H9 (cell line): ENCODE measurements around the gene ENC1. TPM values are rescaled to one million over a fixed set of nuclear protein-coding genes. Genes with fewer than 3 reads are reported as not detected.

ENCODE experiments used
- DNase-seq: peaks from one replicate; pipeline ENCODE4 v3.0.0-alpha.2; 2017
- H2AFZ ChIP-seq: one replicate; pipeline ENCODE4 v1.6.1; 2013; ENCODE audit warnings: mild to moderate bottlenecking, low read length, control low read depth, moderate library complexity
- H2AK5ac ChIP-seq: 2 replicates; pipeline ENCODE4 v1.6.1; 2013; ENCODE audit warnings: low read length, control low read depth, mixed read lengths; ENCODE audit not compliant: insufficient read length
- H2BK120ac ChIP-seq: one replicate; pipeline ENCODE4 v1.6.1; 2013; ENCODE audit warnings: low read depth, mild to moderate bottlenecking, low read length, control low read depth, inconsistent platforms; ENCODE audit not compliant: poor library complexity, severe bottlenecking
- H2BK12ac ChIP-seq: 2 replicates; pipeline ENCODE4 v1.6.1; 2013; ENCODE audit warnings: low read length, control low read depth, mixed read lengths, low read depth; ENCODE audit not compliant: insufficient read length
- H2BK15ac ChIP-seq: 2 replicates; pipeline ENCODE4 v1.6.1; 2013; ENCODE audit warnings: low read depth, low read length, control low read depth
- H2BK20ac ChIP-seq: one replicate; pipeline ENCODE4 v1.6.1; 2013; ENCODE audit warnings: low read depth, mild to moderate bottlenecking, low read length, control low read depth, inconsistent platforms; ENCODE audit not compliant: poor library complexity, severe bottlenecking
- H2BK5ac ChIP-seq: 2 replicates; pipeline ENCODE4 v1.6.1; 2013; ENCODE audit warnings: low read length, control low read depth, mixed read lengths; ENCODE audit not compliant: insufficient read length
- H3K14ac ChIP-seq: 2 replicates; pipeline ENCODE4 v1.6.1; 2013; ENCODE audit warnings: low read length, control low read depth; ENCODE audit not compliant: insufficient read depth
- H3K18ac ChIP-seq: 2 replicates; pipeline ENCODE4 v1.6.1; 2013; ENCODE audit warnings: low read depth, mild to moderate bottlenecking, mixed read lengths, low read length, control low read depth; ENCODE audit not compliant: insufficient read length
- H3K23ac ChIP-seq: 2 replicates; pipeline ENCODE4 v1.6.1; 2013; ENCODE audit warnings: low read length, control low read depth, mixed read lengths, low read depth; ENCODE audit not compliant: insufficient read length
- H3K23me2 ChIP-seq: 2 replicates; pipeline ENCODE4 v1.6.1; 2013; ENCODE audit warnings: low read depth, mild to moderate bottlenecking, mixed read lengths, low read length, control low read depth; ENCODE audit not compliant: insufficient read length, poor library complexity, severe bottlenecking
- H3K27ac ChIP-seq: 2 replicates; pipeline ENCODE4 v1.5.1; 2013; ENCODE audit warnings: low read length, control low read depth, mixed read lengths, low read depth; ENCODE audit not compliant: insufficient read length
- H3K27me3 ChIP-seq: 2 replicates; pipeline ENCODE4 v1.6.1; 2013; ENCODE audit warnings: low read length, control low read depth, inconsistent platforms; ENCODE audit not compliant: insufficient read depth
- H3K4ac ChIP-seq: 2 replicates; pipeline ENCODE4 v1.6.1; 2013; ENCODE audit warnings: low read depth, mild to moderate bottlenecking, control low read depth, inconsistent platforms, low read length, moderate library complexity
- H3K4me1 ChIP-seq: 2 replicates; pipeline ENCODE4 v1.6.1; 2013; ENCODE audit warnings: low read length, control low read depth, inconsistent platforms; ENCODE audit not compliant: insufficient read depth
- H3K4me2 ChIP-seq: 2 replicates; pipeline ENCODE4 v1.6.1; 2013; ENCODE audit warnings: low read length, control low read depth, mixed read lengths; ENCODE audit not compliant: insufficient read length, insufficient read depth
- H3K56ac ChIP-seq: 2 replicates; pipeline ENCODE4 v1.6.1; 2013; ENCODE audit warnings: low read depth, mild to moderate bottlenecking, mixed read lengths, low read length, control low read depth; ENCODE audit not compliant: insufficient read length
- H3K79me1 ChIP-seq: 2 replicates; pipeline ENCODE4 v1.6.1; 2013; ENCODE audit warnings: low read depth, mild to moderate bottlenecking, moderate library complexity, low read length, control low read depth, inconsistent platforms; ENCODE audit not compliant: insufficient read depth, poor library complexity, severe bottlenecking
- H3K79me2 ChIP-seq: 2 replicates; pipeline ENCODE4 v1.6.1; 2013; ENCODE audit warnings: low read length, control low read depth, inconsistent platforms; ENCODE audit not compliant: insufficient read depth
- H3K9ac ChIP-seq: 2 replicates; pipeline ENCODE4 v1.6.1; 2013; ENCODE audit warnings: low read length, control low read depth, mixed read lengths; ENCODE audit not compliant: insufficient read length; ENCODE audit errors: extremely low read depth
- H3K9me3 ChIP-seq: one replicate; pipeline ENCODE4 v1.6.1; 2013; ENCODE audit warnings: low read depth, low read length, inconsistent platforms; ENCODE audit not compliant: control insufficient read depth
- H3T11ph ChIP-seq: one replicate; pipeline ENCODE4 v1.6.1; 2013; ENCODE audit warnings: mild to moderate bottlenecking, low read length, control low read depth, inconsistent platforms
- H4K20me1 ChIP-seq: one replicate; pipeline ENCODE4 v1.6.1; 2013; ENCODE audit not compliant: control insufficient read depth, insufficient read length, insufficient read depth
- H4K5ac ChIP-seq: 2 replicates; pipeline ENCODE4 v1.6.1; 2013; ENCODE audit warnings: low read depth, mild to moderate bottlenecking, mixed read lengths, low read length, control low read depth; ENCODE audit not compliant: insufficient read length
- H4K8ac ChIP-seq: replicated peaks from 2 replicates; pipeline ENCODE4 v1.6.1; 2013; ENCODE audit warnings: low read length, control low read depth, mixed read lengths, low read depth; ENCODE audit not compliant: insufficient read length
- H4K91ac ChIP-seq: 2 replicates; pipeline ENCODE4 v1.6.1; 2013; ENCODE audit warnings: low read depth, mild to moderate bottlenecking, moderate library complexity, mixed read lengths, low read length, control low read depth; ENCODE audit not compliant: insufficient read length
- H3K27ac Mint-ChIP-seq, 3 experiments: 2 replicates in 2 of 3; 3 replicates in 1 of 3; pipeline ENCODE4 v1.8.0; 2020 to 2021; ENCODE audit warnings: mixed read lengths in 3 of 3, mild to moderate bottlenecking in 1 of 3, moderate library complexity in 1 of 3
- H3K27me3 Mint-ChIP-seq: 2 replicates; pipeline ENCODE4 v1.8.0; 2021; ENCODE audit warnings: low read depth, mild to moderate bottlenecking, moderate library complexity, mixed read lengths
- H3K36me3 Mint-ChIP-seq, 3 experiments: 2 replicates in 2 of 3; 3 replicates in 1 of 3; pipeline ENCODE4 v1.8.0; 2020 to 2021; ENCODE audit warnings: low read depth in 3 of 3, mixed read lengths in 3 of 3; ENCODE audit not compliant: insufficient read depth in 1 of 3
- H3K4me1 Mint-ChIP-seq, 2 experiments: 2 replicates each; pipeline ENCODE4 v1.8.0; 2020; ENCODE audit warnings: mixed read lengths in 2 of 2
- H3K4me3 Mint-ChIP-seq, 2 experiments: 2 replicates in 1 of 2; 3 replicates in 1 of 2; pipeline ENCODE4 v1.8.0; 2020 to 2021; ENCODE audit warnings: mild to moderate bottlenecking in 2 of 2, mixed read lengths in 2 of 2, moderate library complexity in 1 of 2
- H3K9me3 Mint-ChIP-seq, 2 experiments: 2 replicates in 1 of 2; 3 replicates in 1 of 2; pipeline ENCODE4 v1.8.0; 2020; ENCODE audit warnings: mild to moderate bottlenecking in 2 of 2, mixed read lengths in 2 of 2, moderate library complexity in 1 of 2
- CTCF ChIP-seq: fragments of 200-600 bp; sonication (generic); conservative IDR thresholded peaks from 3 replicates; pipeline ENCODE4 v1.8.0; 2021; ENCODE audit warnings: antibody characterized with exemption, mild to moderate bottlenecking
- WGBS: extraction: QIAGEN DNeasy Blood & Tissue Kit; methylation state at CpG from one replicate; pipeline ENCODE4 v1.1.7; 2013; ENCODE audit warnings: missing lambda C conversion rate, low lambda C conversion rate, mixed read lengths; ENCODE audit not compliant: insufficient read length; ENCODE audit errors: extremely low coverage; 5-methylcytosine and 5-hydroxymethylcytosine counted together
- total RNA-seq: library from RNA; stranded (reverse); gene quantifications from 2 replicates; pipeline ENCODE4 v1.2.1, GENCODE V29; 2021

ENC1 gene
- total RNA-seq, 1 experiment from 2014 or later: 14.4 TPM

- H3K27ac ChIP-seq: no peak overlapping the region
- H2AK5ac ChIP-seq: no peak overlapping the region
- H3K4me1 Mint-ChIP-seq: 0 out of 4 replicates have a peak, but pooled peaks cover 0 to 2% of the 10 kb centered on the region in 2 experiments
- H3K36me3 Mint-ChIP-seq: no peaks in the 10 kb centered on the region
- TF ChIP-seq CTCF: no peak
- H3K9me3 Mint-ChIP-seq: peaks cover 0 to 4% of the 10 kb centered on the region in 2 experiments; a peak in 1 of 5 replicates
- no peaks in the 10 kb centered on the region for H3K9me3 ChIP-seq
- no peaks in the 10 kb centered on the region; the same call in 1 of the 2 replicates for H3K27me3 Mint-ChIP-seq
- no peak overlapping the region for H3K4me3 Mint-ChIP-seq
- H3K79me2 ChIP-seq: no peaks in the 10 kb centered on the region
- no peak overlapping the region for H2AFZ ChIP-seq
- no peaks in the 10 kb centered on the region for H3K23me2 ChIP-seq
- no peak overlapping the region for H2BK120ac ChIP-seq
- no peaks in the 10 kb centered on the region for H3K27me3 ChIP-seq
- no peak overlapping the region for H3K56ac ChIP-seq
- no peaks in the 10 kb centered on the region for H3K4me1 ChIP-seq
- H3K27ac Mint-ChIP-seq: no peak overlapping the region
- no peak overlapping the region for H3K14ac ChIP-seq
- no peak overlapping the region for H3K9ac ChIP-seq
- no peaks in the 10 kb centered on the region for H4K20me1 ChIP-seq
- no peak overlapping the region for H3K23ac ChIP-seq
- no peak overlapping the region for H2BK15ac ChIP-seq
- H3T11ph ChIP-seq: no peak overlapping the region
- no peak overlapping the region for H2BK5ac ChIP-seq
- no peak overlapping the region for H4K91ac ChIP-seq
- no peak overlapping the region for H4K8ac ChIP-seq
- DNase-seq: no peak
- H2BK20ac ChIP-seq: no peak overlapping the region
- WGBS: no CpG with 5 or more reads among the region's 4 CpGs
- no peak overlapping the region for H3K18ac ChIP-seq
- no peaks in the 10 kb centered on the region for H3K79me1 ChIP-seq
- no peak overlapping the region for H4K5ac ChIP-seq
- no peak overlapping the region for H2BK12ac ChIP-seq
- H3K4me2 ChIP-seq: no peak overlapping the region
- no peak overlapping the region for H3K4ac ChIP-seq
These were observed 34.8 kb downstream of the ENC1 start for GRCh38 chr5:74605759-74606158.
